ENCODE measurements around the gene RAB7A.
"Not testable (repeated sequence)": the region's sequence is repeated elsewhere in the genome, so short reads cannot be mapped to it uniquely, and the experiment has no call there.

The RAB7A gene

GRCh38 chr3:128710816-128711433 lies 15.1 kb upstream of the RAB7A start:
- DNase-seq (ENCODE audit: low spot score), result no peak

DNA sequence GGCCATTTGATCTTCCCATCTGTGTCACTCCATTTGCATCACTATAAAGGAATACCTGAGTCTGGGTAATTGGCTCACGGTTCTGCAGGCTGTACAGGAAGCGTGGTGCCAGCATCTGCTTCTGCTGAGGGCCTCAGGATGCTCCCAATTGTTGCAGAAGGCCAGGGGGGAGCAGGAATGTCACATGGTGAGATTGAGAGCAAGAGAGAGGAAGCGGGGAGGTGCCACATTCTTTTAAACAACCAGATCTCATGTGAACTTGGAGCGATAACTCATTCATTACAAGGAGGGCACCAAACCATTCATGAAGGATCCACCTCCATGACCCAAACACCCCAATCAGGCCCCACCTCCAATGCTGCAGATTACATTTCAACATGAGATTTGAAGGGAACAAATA lies 13.1 kb upstream of the RAB7A start:
- no peak for DNase-seq (ENCODE audit: low spot score)

DNA sequence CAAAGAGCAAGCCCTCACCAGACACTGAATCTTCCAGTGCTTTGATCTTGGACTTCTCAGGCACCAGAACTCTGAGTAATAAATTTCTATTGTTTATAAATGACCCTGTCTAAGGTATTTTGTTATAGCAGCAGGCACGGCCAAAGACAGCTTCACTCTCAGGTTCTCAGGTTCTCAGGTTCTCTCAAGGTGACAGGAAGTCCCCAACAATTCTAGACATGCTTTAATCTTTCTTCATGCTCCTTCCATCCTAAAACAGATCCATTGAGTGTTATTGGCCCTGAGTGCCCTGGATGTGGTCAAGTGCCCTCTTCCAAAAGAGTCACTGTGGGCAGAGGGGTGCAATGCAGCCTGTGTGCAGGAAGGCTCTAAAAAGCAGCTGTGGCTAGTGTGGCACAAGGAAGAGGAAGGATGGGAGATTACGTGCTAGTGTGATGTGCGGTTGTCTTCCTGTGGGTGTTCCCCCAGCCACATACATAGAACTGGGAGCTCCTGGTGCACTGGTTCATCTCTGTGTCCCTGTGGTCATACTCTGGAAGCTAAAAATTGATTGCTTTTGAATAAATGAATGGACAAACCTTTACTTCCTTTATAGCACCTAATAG lies 11.0 kb upstream of the RAB7A start:
- no peak for DNase-seq (ENCODE audit: low spot score)

- not testable (repeated sequence) for DNase-seq (ENCODE audit: low spot score)
Observed at GRCh38 chr3:128718892-128719291, 7.1 kb upstream of the RAB7A start.

DNA sequence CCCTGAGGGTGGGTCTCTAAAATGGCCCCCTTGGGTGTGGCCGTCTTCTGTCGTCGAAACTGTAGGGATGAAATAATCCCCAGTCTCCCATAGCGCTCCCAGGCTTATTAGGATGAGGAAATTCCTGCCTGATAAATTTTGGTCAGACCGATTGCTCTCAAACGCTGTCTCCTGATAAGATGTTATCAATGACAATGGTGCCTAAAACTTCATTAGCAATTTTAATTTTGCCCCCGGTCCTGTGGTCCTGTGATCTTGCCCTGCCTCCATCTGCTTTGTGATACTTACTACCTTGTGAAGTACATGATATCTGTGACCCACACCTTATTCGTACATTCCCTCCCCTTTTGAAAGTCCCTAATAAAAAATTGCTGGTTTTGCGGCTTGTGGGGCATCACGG lies 5.1 kb upstream of the RAB7A start:
- no peak for DNase-seq (ENCODE audit: low spot score)

- DNase-seq (ENCODE audit: low spot score), result no peak
Observed at GRCh38 chr3:128723477-128723876, 2.5 kb upstream of the RAB7A start.

- DNase-seq (ENCODE audit: low spot score), result no peak
Observed at GRCh38 chr3:128725547-128726022, 398 bp upstream of the RAB7A start.

- DNase-seq (ENCODE audit: low spot score), result no peak
Observed at GRCh38 chr3:128727059-128727458, 1.1 kb downstream of the RAB7A start.

- DNase-seq (ENCODE audit: low spot score), result no peak
Observed at GRCh38 chr3:128727485-128727884, 1.5 kb downstream of the RAB7A start.

DNA sequence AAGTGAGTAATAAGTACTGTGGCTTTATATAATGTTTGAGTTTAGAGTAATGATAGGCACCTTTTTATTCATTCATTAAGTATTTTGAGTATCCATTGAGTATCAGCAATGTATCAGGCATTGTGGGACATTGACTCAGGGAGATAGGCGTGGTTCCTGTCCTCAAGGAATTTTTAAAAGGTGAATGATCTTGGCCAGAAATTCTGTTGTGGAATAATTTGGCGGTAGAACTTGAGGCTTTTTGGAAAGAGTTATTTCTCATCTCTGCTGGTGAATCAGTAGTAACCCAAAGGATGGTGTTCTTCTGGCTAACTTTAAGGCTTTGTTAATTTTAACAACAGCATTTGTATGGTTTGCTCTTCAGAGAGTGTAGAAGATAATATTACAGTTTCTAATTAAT lies 2.0 kb downstream of the RAB7A start:
- DNase-seq (ENCODE audit: low spot score), result no peak

- not testable (repeated sequence) for DNase-seq (ENCODE audit: low spot score)
Observed at GRCh38 chr3:128728521-128728920, 2.5 kb downstream of the RAB7A start.

- DNase-seq (ENCODE audit: low spot score), result no peak
Observed at GRCh38 chr3:128730471-128730870, 4.5 kb downstream of the RAB7A start.

- no peak for DNase-seq (ENCODE audit: low spot score)
Observed at GRCh38 chr3:128734523-128735189, 8.7 kb downstream of the RAB7A start.

GRCh38 chr3:128735287-128735686 lies 9.3 kb downstream of the RAB7A start:
- no peak for DNase-seq (ENCODE audit: low spot score)

GRCh38 chr3:128735884-128736283 lies 9.9 kb downstream of the RAB7A start:
- no peak for DNase-seq (ENCODE audit: low spot score)

DNA sequence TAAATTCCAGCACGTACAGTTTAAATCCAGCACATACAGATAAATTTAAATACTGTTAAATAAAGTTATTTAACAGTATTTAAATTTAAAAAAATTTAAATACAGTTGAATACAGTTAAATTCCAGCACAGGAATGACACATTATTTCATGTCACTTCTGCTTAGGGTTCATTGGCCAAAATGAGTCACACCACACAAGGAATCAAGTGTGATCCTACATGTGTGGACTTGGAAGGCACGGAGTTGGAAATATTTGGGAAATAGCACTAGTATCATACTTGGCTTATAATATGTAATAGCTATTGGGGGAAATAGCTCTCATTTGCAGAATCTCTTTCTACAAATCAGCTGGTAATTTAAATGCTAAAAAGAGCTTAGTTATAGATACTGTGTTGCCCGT lies 10.6 kb downstream of the RAB7A start:
- DNase-seq (ENCODE audit: low spot score), result no peak

DNA sequence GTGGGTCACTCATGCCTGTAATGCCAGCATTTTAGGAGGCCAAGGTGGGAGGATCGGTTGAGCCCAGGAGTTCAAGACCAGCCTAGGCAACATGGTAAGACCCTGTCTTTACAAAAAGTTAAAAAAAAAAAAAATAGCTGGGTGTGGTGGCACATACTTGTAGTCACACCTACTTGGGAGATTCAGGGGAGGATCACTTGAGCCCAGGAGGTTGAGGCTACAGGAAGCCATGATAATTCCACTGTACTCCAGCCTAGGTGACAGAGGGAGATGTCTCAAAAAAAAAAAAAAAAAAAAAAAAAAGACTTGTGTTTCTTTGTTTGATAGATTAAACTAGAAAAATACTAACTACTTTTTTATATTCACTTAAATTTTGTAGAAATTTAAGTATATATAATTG lies 14.6 kb downstream of the RAB7A start:
- DNase-seq (ENCODE audit: low spot score), result no peak

DNA sequence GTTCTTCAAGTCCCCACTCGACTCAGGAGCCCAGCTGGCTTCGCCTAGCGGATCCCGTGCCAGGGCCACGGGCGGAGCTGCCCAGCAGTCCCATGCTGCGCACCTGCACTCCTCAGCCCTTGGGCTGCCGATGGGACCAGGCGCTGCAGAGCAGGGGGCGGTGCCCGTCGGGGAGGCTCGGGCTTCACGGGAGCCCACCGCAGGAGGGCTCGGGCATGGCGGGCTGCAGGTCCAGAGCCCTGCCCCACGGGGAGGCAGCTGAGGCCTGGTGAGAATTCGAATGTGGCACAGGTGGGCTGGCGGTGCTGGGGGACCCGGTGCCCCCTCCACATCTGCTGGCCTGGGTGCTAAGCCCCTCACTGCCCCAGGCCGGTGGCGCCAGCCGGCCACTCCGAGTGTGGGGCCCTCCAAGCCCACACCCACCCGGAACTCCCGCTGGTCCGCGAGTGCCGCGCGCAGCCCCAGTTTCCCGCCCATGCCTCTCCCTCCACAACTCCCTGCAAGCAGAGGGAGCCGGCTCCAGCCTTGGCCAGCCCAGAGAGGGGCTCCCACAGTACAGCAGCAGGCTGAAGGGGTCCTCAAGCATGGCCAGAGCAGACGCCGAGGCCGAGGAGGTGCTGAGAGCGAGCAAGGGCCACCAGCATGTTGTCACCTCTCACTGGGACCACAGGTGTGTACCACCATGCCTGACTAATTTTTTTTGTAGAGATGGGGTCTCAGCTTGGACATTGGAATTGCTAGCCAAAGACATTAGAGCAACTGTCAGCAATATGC lies 17.0 kb downstream of the RAB7A start:
- DNase-seq (ENCODE audit: low spot score), result no peak

- no peak for DNase-seq (ENCODE audit: low spot score)
Observed at GRCh38 chr3:128745742-128746141, 19.8 kb downstream of the RAB7A start.

- no peak for DNase-seq (ENCODE audit: low spot score)
Observed at GRCh38 chr3:128746881-128747280, 20.9 kb downstream of the RAB7A start.

DNA sequence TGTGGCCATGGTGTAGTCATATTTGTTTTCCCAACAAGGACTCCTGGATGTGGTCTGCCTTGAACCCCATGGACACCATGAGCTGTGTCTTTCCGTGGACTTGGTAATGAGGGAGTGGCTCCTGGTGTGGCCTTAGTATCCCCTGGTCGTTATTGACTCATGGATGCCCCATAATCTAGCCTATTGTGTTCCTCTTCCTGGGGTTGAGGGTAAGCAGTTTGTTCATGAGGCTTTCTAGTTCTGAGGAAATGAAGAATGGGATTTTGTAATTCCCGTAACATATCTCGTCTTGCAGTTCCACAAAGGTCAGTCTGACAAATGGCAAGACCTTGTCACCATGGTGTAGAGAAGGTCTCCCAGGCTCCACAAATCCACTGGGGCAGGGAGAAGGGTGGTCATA lies 22.6 kb downstream of the RAB7A start:
- DNase-seq (ENCODE audit: low spot score), result no peak

- no peak for DNase-seq (ENCODE audit: low spot score)
Observed at GRCh38 chr3:128749035-128749434, 23.1 kb downstream of the RAB7A start.

GRCh38 chr3:128749561-128749960 lies 23.6 kb downstream of the RAB7A start:
- DNase-seq (ENCODE audit: low spot score), result not testable (repeated sequence)
